T-cell (primary cell): ENCODE data around the gene SNX32. TPM values are rescaled to one million over a fixed set of nuclear protein-coding genes. Genes with fewer than 3 reads are reported as not detected.
A peak's percentile ranks its signal among the peaks of the same experiment; 100 is the strongest.

ENCODE experiments used
- ATAC-seq, 4 experiments: fragments of 200-7000 bp in 3 of 4; fragments of 150-1000 bp in 1 of 4; cut with Tn5 transposase; replicated peaks in 1 of 4; 1 replicate in 3 of 4; 2 replicates in 1 of 4; pipeline ENCODE4 v1.10.0; 2021; ENCODE audit warnings: moderate library complexity in 3 of 4, mild to moderate bottlenecking in 2 of 4, moderate number of reproducible peaks in 1 of 4
- CTCF ChIA-PET, 2 donors: fragments of 300-600 bp; sonication (Branson Sonifier 250); formaldehyde crosslinking; loops; one replicate each; lab custom pipeline; 2022; ENCODE audit warnings: antibody characterized with exemption in 2 of 2; lab: Charles Lee
- POLR2A ChIA-PET, 2 donors: fragments of 300-600 bp; sonication (Branson Sonifier 250); formaldehyde crosslinking; loops; one replicate each; lab custom pipeline; 2022; ENCODE audit warnings: antibody characterized with exemption in 2 of 2; lab: Charles Lee
- DNase-seq, 35 experiments: peaks; one replicate each; pipeline versions ENCODE4 v3.0.0 to v3.0.0-alpha.2; 2013 to 2023
- H3K27ac ChIP-seq: one replicate; pipeline ENCODE4 v1.5.1; 2013; ENCODE audit warnings: low read length
- H3K27me3 ChIP-seq, 2 experiments: replicated peaks in 1 of 2; 1 replicate in 1 of 2; 2 replicates in 1 of 2; pipeline versions ENCODE4 v1.6.1 to v1.7.0; 2013; ENCODE audit warnings: low read length in 1 of 2, mixed read lengths in 1 of 2; ENCODE audit not compliant: control insufficient read depth in 2 of 2, insufficient read depth in 2 of 2; ENCODE audit errors: extremely low read depth in 1 of 2
- H3K36me3 ChIP-seq, 2 donors: 1 replicate in 1 of 2; 2 replicates in 1 of 2; pipeline versions ENCODE4 v1.6.1 to v1.7.0; 2013; ENCODE audit warnings: low read length in 1 of 2; ENCODE audit not compliant: control insufficient read depth in 2 of 2, insufficient read depth in 1 of 2; ENCODE audit errors: extremely low read depth in 1 of 2
- H3K4me1 ChIP-seq, 2 experiments: 1 replicate in 1 of 2; 2 replicates in 1 of 2; pipeline versions ENCODE4 v1.6.1 to v1.7.0; 2013; ENCODE audit warnings: low read length in 2 of 2, mixed read lengths in 1 of 2; ENCODE audit not compliant: insufficient read depth in 2 of 2, control insufficient read depth in 1 of 2; ENCODE audit errors: extremely low read depth in 1 of 2
- H3K4me3 ChIP-seq, 2 donors: 1 replicate in 1 of 2; 2 replicates in 1 of 2; pipeline versions ENCODE4 v1.5.1 to v1.7.0; 2013; ENCODE audit warnings: mild to moderate bottlenecking in 2 of 2, low read length in 1 of 2, moderate library complexity in 1 of 2; ENCODE audit not compliant: control insufficient read depth in 1 of 2; ENCODE audit errors: extremely low read depth in 1 of 2
- H3K9me3 ChIP-seq: 2 replicates; pipeline ENCODE4 v1.7.0; 2013
- H3K27ac Mint-ChIP-seq, 2 donors: one replicate each; pipeline ENCODE4 v1.8.0; 2020 to 2021; ENCODE audit warnings: mild to moderate bottlenecking in 2 of 2, mixed read lengths in 2 of 2
- H3K27me3 Mint-ChIP-seq, 2 donors: one replicate each; pipeline ENCODE4 v1.8.0; 2021 to 2022; ENCODE audit warnings: mixed read lengths in 2 of 2
- H3K36me3 Mint-ChIP-seq: one replicate; pipeline ENCODE4 v1.8.0; 2021; ENCODE audit warnings: mixed read lengths
- H3K4me1 Mint-ChIP-seq, 3 donors: one replicate each; pipeline ENCODE4 v1.8.0; 2020 to 2022; ENCODE audit warnings: mixed read lengths in 3 of 3, mild to moderate bottlenecking in 1 of 3
- H3K4me3 Mint-ChIP-seq, 3 donors: one replicate each; pipeline ENCODE4 v1.8.0; 2020 to 2022; ENCODE audit warnings: mild to moderate bottlenecking in 3 of 3, mixed read lengths in 3 of 3, moderate library complexity in 3 of 3
- H3K9me3 Mint-ChIP-seq, 3 donors: one replicate each; pipeline ENCODE4 v1.8.0; 2020 to 2022; ENCODE audit warnings: mixed read lengths in 3 of 3
- WGBS: methylation state at CpG from one replicate; pipeline ENCODE4 v1.1.5; 2013; ENCODE audit warnings: missing lambda C conversion rate; ENCODE audit not compliant: insufficient coverage; 5-methylcytosine and 5-hydroxymethylcytosine counted together
- total RNA-seq, 35 experiments: library from RNA in 6 of 35; stranded (reverse) in 6 of 35; fragments of 120-200 nt in 1 of 35; gene quantifications; one replicate each; pipeline versions ENCODE4 v1.2.1 to v1.2.4 and lab custom pipeline; 2013 to 2026

SNX32 gene
- total RNA-seq, 5 donors from 2014 or later (not counting 1 experiment from before 2014, with no cell fraction given) = 0.26 to 1.4 (median 1.2) TPM

- ChIA-PET CTCF (interaction anchor here (0.6 to 9.7 kb wide), 23 partner anchors 10 to 173 kb away, joined by 3 to 167 read pairs (median 4); partner anchors contain the start of genes MUS81 (in 2 of the 2), BANF1 (in 1 of the 2), CFL1 (in 1 of the 2) and EIF1AD (in 1 of the 2)), POLR2A (no interaction called here)
- Histone ChIP-seq H3K4me1 (peaks cover 8 to 64% of the 10 kb centered on the region in 2 experiments), H3K9me3 (no peaks in the 10 kb centered on the region), H3K27ac (no peak overlapping the region), H3K4me3 (no peak overlapping the region), H3K27me3 (no peaks in the 10 kb centered on the region), H3K36me3 (peaks cover 18 to 45% of the 10 kb centered on the region in 2 donors)
- DNase-seq (peak in 1 of 35 experiments; percentile 11), ATAC-seq (no peak)
- H3K27ac Mint-ChIP-seq = peak overlapping the region; percentile 73 to 83
- WGBS = 87% methylated on average over 26 of the region's 28 CpGs
- no peaks in the 10 kb centered on the region for H3K27me3 Mint-ChIP-seq
- H3K4me3 Mint-ChIP-seq = no peak overlapping the region
- peaks cover 4% of the 10 kb centered on the region for H3K36me3 Mint-ChIP-seq
- peaks cover 61 to 68% (median 63%) of the 10 kb centered on the region in 3 donors for H3K4me1 Mint-ChIP-seq
- H3K9me3 Mint-ChIP-seq = no peaks in the 10 kb centered on the region
Observed at GRCh38 chr11:65883786-65884715, 50.3 kb downstream of the SNX32 start.

- ATAC-seq = peak; percentile 39 to 47 (median 45)
- Histone ChIP-seq H3K4me1 (peaks cover 10 to 64% of the 10 kb centered on the region in 2 experiments), H3K9me3 (no peaks in the 10 kb centered on the region), H3K27me3 (no peaks in the 10 kb centered on the region), H3K36me3 (peaks cover 18 to 45% of the 10 kb centered on the region in 2 donors), H3K27ac (no peak overlapping the region), H3K4me3 (no peak overlapping the region)
- Mint-ChIP-seq H3K4me3 (no peak overlapping the region), H3K27ac (peak overlapping the region; percentile 73 to 83), H3K36me3 (peaks cover 4% of the 10 kb centered on the region), H3K4me1 (peaks cover 61 to 68% (median 63%) of the 10 kb centered on the region in 3 donors), H3K27me3 (no peaks in the 10 kb centered on the region), H3K9me3 (no peaks in the 10 kb centered on the region)
- WGBS = 22% methylated on average over 8 of the region's 9 CpGs
- CTCF ChIA-PET = interaction anchor here (0.6 to 9.7 kb wide), 26 partner anchors 9 to 173 kb away, joined by 3 to 167 read pairs (median 4); partner anchors contain the start of genes MUS81 (in 2 of the 2), BANF1 (in 1 of the 2), CFL1 (in 1 of the 2) and EIF1AD (in 1 of the 2)
- DNase-seq = peak; percentile 46 to 90 (median 71)
- POLR2A ChIA-PET = no interaction called here
Observed at GRCh38 chr11:65884716-65885092, 50.9 kb downstream of the SNX32 start.

GRCh38 chr11:65885231-65885630, 51.5 kb downstream of the SNX32 start:
- Mint-ChIP-seq H3K27me3 (no peaks in the 10 kb centered on the region), H3K27ac (peak overlapping the region in 1 of 2 donors; percentile 44), H3K36me3 (peaks cover 4% of the 10 kb centered on the region), H3K4me3 (no peak overlapping the region), H3K4me1 (peaks cover 63 to 68% (median 63%) of the 10 kb centered on the region in 3 donors), H3K9me3 (no peaks in the 10 kb centered on the region)
- peaks cover 18 to 45% of the 10 kb centered on the region in 2 donors for H3K36me3 ChIP-seq
- CTCF ChIA-PET = interaction anchor here (0.6 to 9.7 kb wide), 23 partner anchors 8 to 159 kb away, joined by 3 to 167 read pairs (median 4); partner anchors contain the start of genes MUS81 (in 2 of the 2), CFL1 (in 1 of the 2), FOSL1 (in 1 of the 2) and SART1 (in 1 of the 2)
- no peak for DNase-seq
- H3K27ac ChIP-seq = no peak overlapping the region
- no peaks in the 10 kb centered on the region for H3K27me3 ChIP-seq
- 93% methylated on average over 7 of the region's 7 CpGs for WGBS
- POLR2A ChIA-PET = interaction anchor here in 1 of 2 donors (0.5 to 0.7 kb wide), 2 partner anchors 8 to 101 kb away, joined by 3 to 8 read pairs; no protein-coding TSS in a partner anchor
- H3K4me3 ChIP-seq = no peak overlapping the region
- ATAC-seq = no peak
- no peaks in the 10 kb centered on the region for H3K9me3 ChIP-seq
- peaks cover 13 to 64% of the 10 kb centered on the region in 2 experiments for H3K4me1 ChIP-seq

GRCh38 chr11:65885808-65886536, 52.2 kb downstream of the SNX32 start:
- no peaks in the 10 kb centered on the region for H3K9me3 Mint-ChIP-seq
- POLR2A ChIA-PET = interaction anchor here in 1 of 2 donors (0.5 to 0.7 kb wide), 2 partner anchors 7 to 101 kb away, joined by 3 to 8 read pairs; no protein-coding TSS in a partner anchor
- DNase-seq (no peak), ATAC-seq (no peak)
- H3K4me3 ChIP-seq = no peak overlapping the region
- H3K4me1 ChIP-seq = peaks cover 13 to 58% of the 10 kb centered on the region in 2 experiments
- H3K4me3 Mint-ChIP-seq = peak overlapping the region; percentile 63 to 94 (median 85)
- CTCF ChIA-PET = interaction anchor here (0.5 to 9.7 kb wide), 16 partner anchors 12 to 271 kb away, joined by 3 to 167 read pairs (median 4); partner anchors contain the start of genes CFL1 (in 1 of the 2), FOSL1 (in 1 of the 2), KAT5 (in 1 of the 2) and MUS81 (in 1 of the 2)
- H3K9me3 ChIP-seq = no peaks in the 10 kb centered on the region
- peaks cover 4% of the 10 kb centered on the region for H3K36me3 Mint-ChIP-seq
- 95% methylated on average over 4 of the region's 12 CpGs for WGBS
- H3K4me1 Mint-ChIP-seq = peaks cover 58 to 62% (median 58%) of the 10 kb centered on the region in 3 donors
- no peak overlapping the region for H3K27ac ChIP-seq
- H3K27me3 Mint-ChIP-seq = no peaks in the 10 kb centered on the region
- peaks cover 18 to 45% of the 10 kb centered on the region in 2 donors for H3K36me3 ChIP-seq
- peak overlapping the region; percentile 39 to 93 for H3K27ac Mint-ChIP-seq
- no peaks in the 10 kb centered on the region for H3K27me3 ChIP-seq

GRCh38 chr11:65886826-65887722, 53.3 kb downstream of the SNX32 start:
- Histone ChIP-seq H3K4me3 (peak overlapping the region in 1 of 2 donors; percentile 92), H3K27me3 (no peaks in the 10 kb centered on the region), H3K27ac (peak overlapping the region; percentile 91), H3K4me1 (peaks cover 18 to 57% of the 10 kb centered on the region in 2 experiments), H3K36me3 (peaks cover 18 to 43% of the 10 kb centered on the region in 2 donors), H3K9me3 (no peaks in the 10 kb centered on the region)
- 87% methylated on average over 12 of the region's 14 CpGs for WGBS
- H3K4me1 Mint-ChIP-seq = peaks cover 55 to 63% (median 59%) of the 10 kb centered on the region in 3 donors
- H3K9me3 Mint-ChIP-seq = no peaks in the 10 kb centered on the region
- ChIA-PET CTCF (interaction anchor here (0.8 to 9.7 kb wide), 5 partner anchors 18 to 175 kb away, joined by 3 to 167 read pairs (median 3); partner anchors contain the start of genes CFL1 (in 1 of the 2), KAT5 (in 1 of the 2) and MUS81 (in 1 of the 2)), POLR2A (interaction anchor here (0.5 to 0.6 kb wide), 3 partner anchors 8 to 156 kb away, joined by 4 to 6 read pairs (median 4); no protein-coding TSS in a partner anchor)
- DNase-seq (no peak), ATAC-seq (no peak)
- peak overlapping the region; percentile 93 to 99 for H3K27ac Mint-ChIP-seq
- peaks cover 4% of the 10 kb centered on the region for H3K36me3 Mint-ChIP-seq
- peak overlapping the region; percentile 85 to 94 (median 92) for H3K4me3 Mint-ChIP-seq
- H3K27me3 Mint-ChIP-seq = no peaks in the 10 kb centered on the region
